ENCODE measurements around the gene PPP2R5D. TPM values are rescaled to one million over a fixed set of nuclear protein-coding genes. Genes with fewer than 3 reads are reported as not detected.

PPP2R5D gene
- total and polyA plus RNA-seq, 2 of the 8 experiments (the other 6 are each of a cell fraction or from before 2014, with no cell fraction given): 52.1 to 55.7 TPM

DNA sequence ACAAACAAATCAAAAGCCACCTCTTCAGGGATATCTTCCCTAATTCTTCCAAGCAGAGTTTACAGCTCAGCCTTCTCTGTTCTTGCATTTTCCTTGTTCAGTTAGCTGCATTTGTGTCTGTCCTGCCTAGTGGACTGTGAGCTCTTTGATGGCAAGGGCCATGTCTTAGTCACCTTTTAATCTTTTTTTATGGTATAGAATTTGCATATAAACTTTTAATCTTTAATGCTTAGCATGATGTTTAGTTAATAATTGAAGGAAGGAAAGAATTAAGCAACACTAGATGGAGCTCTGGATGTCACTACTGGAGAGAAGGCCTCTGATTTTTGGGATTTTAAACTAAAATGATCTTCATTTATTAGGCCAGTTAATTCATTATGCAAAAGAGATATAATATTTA lies 12.1 kb downstream of the PPP2R5D start:
- H4K20me1 ChIP-seq (replicated peaks in 1 of 2; ENCODE audit: control insufficient read depth in 1 of 2, insufficient read depth in 2 of 2, low read length in 2 of 2): peaks cover 0 to 1% of the 10 kb centered on the region in 2 experiments
- H3K56ac ChIP-seq (replicated peaks; ENCODE audit: insufficient read length, low read depth, low read length): no peak overlapping the region
- H4K91ac ChIP-seq (replicated peaks; ENCODE audit: insufficient read length, low read length): no peak overlapping the region
- ChIA-PET CTCF (ENCODE audit: partially characterized antibody) (interaction anchor here (0.6 to 5.6 kb wide), 14 partner anchors 10 to 1127 kb away, joined by 3 to 30 read pairs (median 4); partner anchors contain the start of gene PPP2R5D), POLR2A (ENCODE audit: partially characterized antibody) (interaction anchor here (1.4 to 3.3 kb wide), 3 partner anchors 8 to 18 kb away, joined by 4 to 14 read pairs (median 5); partner anchors contain the start of genes MEA1 and PEX6)
- no peak overlapping the region for H2BK5ac ChIP-seq (ENCODE audit: low read depth, low read length)
- H2BK12ac ChIP-seq (ENCODE audit: low read depth, low read length): no peak overlapping the region
- no peak overlapping the region for H2BK20ac ChIP-seq (ENCODE audit: low read length)
- no peaks in the 10 kb centered on the region; a peak in 1 of 7 replicates for H3K4me1 ChIP-seq (replicated peaks in 1 of 4; ENCODE audit: control insufficient read depth in 3 of 4, insufficient read depth in 4 of 4, low read length in 3 of 4)
- H3K23me2 ChIP-seq (ENCODE audit: low read depth, low read length): no peaks in the 10 kb centered on the region
- FAIRE-seq: no peak
- H3K4me3 ChIP-seq (ENCODE audit: extremely low read depth in 1 of 4, insufficient read depth in 2 of 4, low read depth in 3 of 4, low read length in 4 of 4): no peak overlapping the region
- no peak overlapping the region for H3K14ac ChIP-seq (ENCODE audit: insufficient read length)
- H2BK120ac ChIP-seq (replicated peaks; ENCODE audit: low read depth, low read length): no peak overlapping the region
- no peaks in the 10 kb centered on the region for H3K27me3 ChIP-seq (replicated peaks in 1 of 4; ENCODE audit: control insufficient read depth in 3 of 4, extremely low read depth in 1 of 4, insufficient read depth in 3 of 4, low read length in 3 of 4)
- no peaks in the 10 kb centered on the region for H3K9me3 ChIP-seq (ENCODE audit: insufficient read depth in 2 of 2, low read depth in 1 of 2, low read length in 1 of 2)
- H3K4me2 ChIP-seq (ENCODE audit: insufficient read depth in 1 of 2, low read depth in 2 of 2, low read length in 2 of 2): no peak overlapping the region
- no peak overlapping the region for H4K5ac ChIP-seq (ENCODE audit: insufficient read length, low read depth, low read length)
- no peak overlapping the region for H3K4ac ChIP-seq (replicated peaks; ENCODE audit: insufficient read length, low read depth, low read length)
- DNase-seq (ENCODE audit: low read depth in 1 of 2, low spot score in 2 of 2): no peak
- no peak overlapping the region for H4K8ac ChIP-seq (ENCODE audit: extremely low read depth, insufficient read depth, low read length)
- no peaks in the 10 kb centered on the region for H3K79me2 ChIP-seq (ENCODE audit: control insufficient read depth in 1 of 2, insufficient read depth in 2 of 2, low read length in 2 of 2)
- no peak overlapping the region for H3K9ac ChIP-seq (replicated peaks in 1 of 4; ENCODE audit: extremely low read depth in 1 of 4, low read depth in 3 of 4, low read length in 3 of 4)
- TF ChIP-seq, protein P1, sequence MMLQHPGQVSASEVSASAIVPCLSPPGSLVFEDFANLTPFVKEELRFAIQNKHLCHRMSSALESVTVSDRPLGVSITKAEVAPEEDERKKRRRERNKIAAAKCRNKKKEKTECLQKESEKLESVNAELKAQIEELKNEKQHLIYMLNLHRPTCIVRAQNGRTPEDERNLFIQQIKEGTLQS (IDR thresholded peaks at IDR 0.05; ENCODE audit: insufficient read depth, low read depth, low read length): no peak
- TF ChIP-seq JUN (IDR thresholded peaks at IDR 0.05; ENCODE audit: low read depth, low read length) (no peak), BCL11A (IDR thresholded peaks at IDR 0.05; ENCODE audit: low read depth in 2 of 2, low read length in 2 of 2) (no peak)
- no peak overlapping the region for H2BK15ac ChIP-seq (ENCODE audit: low read length)
- H3K27ac ChIP-seq (ENCODE audit: low read depth, low read length): no peak overlapping the region
- no peak overlapping the region for H2AK5ac ChIP-seq (ENCODE audit: low read depth, low read length)
- H3K18ac ChIP-seq (ENCODE audit: extremely low read depth, low read length): no peak overlapping the region
- peaks cover 0 to 3% (median 0%) of the 10 kb centered on the region in 4 experiments; a peak in 2 of 8 replicates for H3K36me3 ChIP-seq (ENCODE audit: control insufficient read depth in 2 of 4, insufficient read depth in 4 of 4, low read length in 3 of 4)
- H3K79me1 ChIP-seq (ENCODE audit: low read depth, low read length): peaks cover 3% of the 10 kb centered on the region; the same call in 1 of the 2 replicates
- no peak overlapping the region for H3K23ac ChIP-seq (ENCODE audit: insufficient read length)
- no peak overlapping the region for H2AFZ ChIP-seq (ENCODE audit: low read length)

Measured in H1 (cell line).